ENCODE results near the gene EFCAB6. TPM values are rescaled to one million over a fixed set of nuclear protein-coding genes. Genes with fewer than 3 reads are reported as not detected.

Gene EFCAB6
- polyA plus RNA-seq, 3 donors, result not detected

- Histone ChIP-seq H3K9ac (ENCODE audit: insufficient read depth, low read length, poor library complexity, severe bottlenecking) (no peak overlapping the region), H3K9me3 (replicated peaks in 1 of 2; ENCODE audit: control insufficient read depth in 1 of 2, insufficient read depth in 1 of 2, low read length in 2 of 2) (no peaks in the 10 kb centered on the region), H3K36me3 (replicated peaks in 1 of 2; ENCODE audit: control insufficient read depth in 1 of 2, insufficient read depth in 2 of 2, low read length in 2 of 2) (no peaks in the 10 kb centered on the region), H2AFZ (ENCODE audit: insufficient read depth, low read depth, low read length, poor library complexity, severe bottlenecking) (no peak overlapping the region), H3K27ac (ENCODE audit: low read depth in 1 of 2, low read length in 2 of 2) (no peak overlapping the region), H3K4me3 (replicated peaks in 1 of 3; ENCODE audit: low read depth in 2 of 3, low read length in 3 of 3) (no peak overlapping the region), H3K4me1 (ENCODE audit: control insufficient read depth in 1 of 2, insufficient read depth in 2 of 2, low read length in 2 of 2) (peaks cover 9 to 15% of the 10 kb centered on the region in 2 donors), H3K4me2 (replicated peaks; ENCODE audit: extremely low read depth, low read length, poor library complexity, severe bottlenecking) (no peak overlapping the region), H3K79me2 (ENCODE audit: insufficient read depth, low read length) (no peaks in the 10 kb centered on the region), H4K20me1 (ENCODE audit: insufficient read depth, low read length) (no peaks in the 10 kb centered on the region), H3K27me3 (ENCODE audit: control insufficient read depth in 2 of 2, insufficient read depth in 2 of 2, low read length in 2 of 2) (no peaks in the 10 kb centered on the region)
- Mint-ChIP-seq H3K4me1 (peaks cover 7% of the 10 kb centered on the region), H3K4me3 (no peak overlapping the region), H3K27me3 (ENCODE audit: low read depth in 3 of 3) (peaks cover 4 to 8% (median 5%) of the 10 kb centered on the region in 3 donors), H3K9me3 (peaks cover 0 to 2% (median 0%) of the 10 kb centered on the region in 7 donors), H3K36me3 (no peaks in the 10 kb centered on the region), H3K27ac (no peak overlapping the region)
- TF ChIP-seq CTCF (IDR thresholded peaks at IDR 0.05), result no peak
- intact Hi-C loops (cut with micrococcal nuclease), result no loop called here
- no peak for DNase-seq
Measured at GRCh38 chr22:43726322-43726721, 85.8 kb downstream of the EFCAB6 start.

- H3K9me3 ChIP-seq (replicated peaks in 1 of 2; ENCODE audit: control insufficient read depth in 1 of 2, insufficient read depth in 1 of 2, low read length in 2 of 2), result no peaks in the 10 kb centered on the region
- H3K4me1 ChIP-seq (ENCODE audit: control insufficient read depth in 1 of 2, insufficient read depth in 2 of 2, low read length in 2 of 2), result peaks cover 20 to 28% of the 10 kb centered on the region in 2 donors
- peaks cover 0 to 4% (median 0%) of the 10 kb centered on the region in 7 donors for H3K9me3 Mint-ChIP-seq
- no peaks in the 10 kb centered on the region for H3K36me3 Mint-ChIP-seq
- no peaks in the 10 kb centered on the region for H3K79me2 ChIP-seq (ENCODE audit: insufficient read depth, low read length)
- peak; percentile 7 to 24 (median 14) for DNase-seq
- intact Hi-C loops (cut with micrococcal nuclease), result no loop called here
- TF ChIP-seq CTCF (IDR thresholded peaks at IDR 0.05), result no peak
- H4K20me1 ChIP-seq (ENCODE audit: insufficient read depth, low read length), result no peaks in the 10 kb centered on the region
- H3K27me3 ChIP-seq (ENCODE audit: control insufficient read depth in 2 of 2, insufficient read depth in 2 of 2, low read length in 2 of 2), result no peaks in the 10 kb centered on the region
- H3K27ac ChIP-seq (ENCODE audit: low read depth in 1 of 2, low read length in 2 of 2), result no peak overlapping the region
- H3K4me3 ChIP-seq (replicated peaks in 1 of 3; ENCODE audit: low read depth in 2 of 3, low read length in 3 of 3), result no peak overlapping the region
- no peaks in the 10 kb centered on the region for H3K36me3 ChIP-seq (replicated peaks in 1 of 2; ENCODE audit: control insufficient read depth in 1 of 2, insufficient read depth in 2 of 2, low read length in 2 of 2)
- no peak overlapping the region for H3K27ac Mint-ChIP-seq
- WGBS (ENCODE audit: insufficient coverage), result no CpG with 5 or more reads among the region's 3 CpGs
- H2AFZ ChIP-seq (ENCODE audit: insufficient read depth, low read depth, low read length, poor library complexity, severe bottlenecking), result no peak overlapping the region
- peak overlapping the region; percentile 20 for H3K4me2 ChIP-seq (replicated peaks; ENCODE audit: extremely low read depth, low read length, poor library complexity, severe bottlenecking)
- peaks cover 0 to 5% (median 5%) of the 10 kb centered on the region in 3 donors for H3K27me3 Mint-ChIP-seq (ENCODE audit: low read depth in 3 of 3)
- no peak overlapping the region for H3K9ac ChIP-seq (ENCODE audit: insufficient read depth, low read length, poor library complexity, severe bottlenecking)
- peaks cover 7% of the 10 kb centered on the region for H3K4me1 Mint-ChIP-seq
- H3K4me3 Mint-ChIP-seq, result no peak overlapping the region
Measured at GRCh38 chr22:43723816-43724215, 88.3 kb downstream of the EFCAB6 start.

Data from CD14-positive monocyte (primary cell).